BLaER1 (cell line): ENCODE results near the gene NXNL1.

ENCODE experiments used
- H3K27ac ChIP-seq: shearing (Covaris generic); formaldehyde crosslinking; 2 replicates; pipeline ENCODE4 v1.8.1; 2022
- H3K27me3 ChIP-seq: shearing (Covaris generic); formaldehyde crosslinking; 2 replicates; pipeline ENCODE4 v1.8.1; 2022
- H3K36me3 ChIP-seq: shearing (Covaris generic); formaldehyde crosslinking; 2 replicates; pipeline ENCODE4 v1.8.1; 2022
- H3K4me1 ChIP-seq: shearing (Covaris generic); formaldehyde crosslinking; 2 replicates; pipeline ENCODE4 v1.8.1; 2022
- H3K4me2 ChIP-seq: shearing (Covaris generic); formaldehyde crosslinking; 2 replicates; pipeline ENCODE4 v1.8.1; 2022
- H3K4me3 ChIP-seq: shearing (Covaris generic); formaldehyde crosslinking; 2 replicates; pipeline ENCODE4 v1.8.1; 2022
- H3K9ac ChIP-seq: shearing (Covaris generic); formaldehyde crosslinking; 2 replicates; pipeline ENCODE4 v1.8.1; 2022
- H3K9me3 ChIP-seq: shearing (Covaris generic); formaldehyde crosslinking; 2 replicates; pipeline ENCODE4 v1.8.1; 2022
- H4K20me1 ChIP-seq: shearing (Covaris generic); formaldehyde crosslinking; 2 replicates; pipeline ENCODE4 v1.8.1; 2022
- Cebpa-rat ChIP-seq: shearing (Covaris generic); IDR thresholded peaks from 2 replicates; pipeline ENCODE4 v1.8.1; 2022

NXNL1 gene

GRCh38 chr19:17467471-17468301 is 7.0 kb upstream of the NXNL1 start:
- peaks cover 5% of the 10 kb centered on the region; the same call in 1 of the 2 replicates for H4K20me1 ChIP-seq

GRCh38 chr19:17466487-17466850 is 5.7 kb upstream of the NXNL1 start:
- H3K27ac ChIP-seq = no peak overlapping the region
- H3K27me3 ChIP-seq = no peaks in the 10 kb centered on the region
- no peak overlapping the region for H3K9ac ChIP-seq
- no peaks in the 10 kb centered on the region for H3K9me3 ChIP-seq
- no peaks in the 10 kb centered on the region for H3K36me3 ChIP-seq
- TF ChIP-seq Cebpa-rat = no peak
- peaks cover 49% of the 10 kb centered on the region for H3K4me1 ChIP-seq
- H4K20me1 ChIP-seq = peaks cover 3% of the 10 kb centered on the region; the same call in 1 of the 2 replicates
- no peak overlapping the region for H3K4me3 ChIP-seq
- no peak overlapping the region for H3K4me2 ChIP-seq

More at GRCh38 chr19:17467471-17468301, 7.0 kb upstream of the NXNL1 start:
- no peak overlapping the region for H3K4me3 ChIP-seq
- no peaks in the 10 kb centered on the region for H3K9me3 ChIP-seq
- H3K27ac ChIP-seq = peak overlapping the region; percentile 30; the same call in 1 of the 2 replicates
- H3K9ac ChIP-seq = peak overlapping the region; percentile 60; the same call in 1 of the 2 replicates
- no peaks in the 10 kb centered on the region for H3K36me3 ChIP-seq
- TF ChIP-seq Cebpa-rat = no peak
- H3K27me3 ChIP-seq = no peaks in the 10 kb centered on the region
- H3K4me1 ChIP-seq = peaks cover 60% of the 10 kb centered on the region
- peak overlapping the region; percentile 94 for H3K4me2 ChIP-seq

- H3K9ac ChIP-seq = no peak overlapping the region
- H3K36me3 ChIP-seq = no peaks in the 10 kb centered on the region
- H3K4me2 ChIP-seq = no peak overlapping the region
- no peak for TF ChIP-seq Cebpa-rat
- H3K9me3 ChIP-seq = no peaks in the 10 kb centered on the region
- no peaks in the 10 kb centered on the region for H4K20me1 ChIP-seq
- peaks cover 17% of the 10 kb centered on the region for H3K4me1 ChIP-seq
- peaks cover 27% of the 10 kb centered on the region for H3K27me3 ChIP-seq
- no peak overlapping the region for H3K27ac ChIP-seq
- H3K4me3 ChIP-seq = no peak overlapping the region
Measured at GRCh38 chr19:17458970-17459369, 1.8 kb downstream of the NXNL1 start.

DNA sequence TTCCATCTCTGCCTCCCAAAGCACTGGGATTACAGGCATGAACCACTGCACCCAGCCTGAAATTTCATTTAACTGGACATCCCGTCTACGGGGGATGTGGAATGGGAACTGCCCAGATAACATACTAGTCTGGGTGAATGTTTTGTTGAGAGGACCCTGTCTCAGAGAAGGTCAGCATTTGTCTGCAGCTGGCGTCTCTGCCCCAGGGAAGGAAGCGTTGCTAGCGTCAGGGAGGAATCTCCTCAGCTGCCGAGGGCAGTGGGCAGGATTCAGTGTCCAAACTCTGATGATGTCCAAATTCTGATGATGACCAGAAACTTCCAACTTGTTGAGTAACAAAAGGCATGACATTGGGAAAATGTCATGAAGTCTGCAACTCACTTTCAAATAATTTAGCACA is 3.1 kb downstream of the NXNL1 start:
- no peak overlapping the region for H3K4me3 ChIP-seq
- H3K27me3 ChIP-seq = peaks cover 28% of the 10 kb centered on the region
- no peaks in the 10 kb centered on the region for H4K20me1 ChIP-seq
- TF ChIP-seq Cebpa-rat = no peak
- peaks cover 27% of the 10 kb centered on the region for H3K4me1 ChIP-seq
- H3K36me3 ChIP-seq = no peaks in the 10 kb centered on the region
- H3K4me2 ChIP-seq = no peak overlapping the region
- H3K27ac ChIP-seq = no peak overlapping the region
- H3K9me3 ChIP-seq = no peaks in the 10 kb centered on the region
- H3K9ac ChIP-seq = no peak overlapping the region

DNA sequence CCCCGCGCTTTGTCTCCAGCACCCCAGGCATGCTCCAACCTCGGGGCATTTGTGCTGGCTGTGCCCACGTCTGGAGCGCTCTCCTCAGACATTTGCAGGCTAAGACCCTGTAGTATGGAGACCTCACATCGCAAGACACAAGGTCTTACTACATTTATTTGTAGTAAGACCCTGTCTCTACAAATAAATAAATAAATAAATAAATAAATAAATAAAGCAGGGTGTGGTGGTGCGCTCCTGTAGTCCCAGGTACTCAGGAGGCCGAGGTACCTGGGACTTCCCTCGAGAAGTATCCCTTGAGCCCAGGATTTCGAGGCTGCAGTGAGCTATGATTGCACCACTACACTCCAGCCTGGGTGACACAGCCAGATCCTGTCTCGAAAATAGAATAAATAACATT is 4.6 kb downstream of the NXNL1 start:
- Histone ChIP-seq H3K4me1 (peaks cover 40% of the 10 kb centered on the region), H3K4me2 (no peak overlapping the region), H3K4me3 (no peak overlapping the region), H4K20me1 (no peaks in the 10 kb centered on the region), H3K36me3 (no peaks in the 10 kb centered on the region), H3K27me3 (peaks cover 28% of the 10 kb centered on the region), H3K9me3 (no peaks in the 10 kb centered on the region), H3K27ac (no peak overlapping the region), H3K9ac (no peak overlapping the region)
- TF ChIP-seq Cebpa-rat = no peak

- H4K20me1 ChIP-seq = no peaks in the 10 kb centered on the region
- H3K36me3 ChIP-seq = no peaks in the 10 kb centered on the region
- no peak for TF ChIP-seq Cebpa-rat
- no peak overlapping the region for H3K4me3 ChIP-seq
- H3K4me1 ChIP-seq = peaks cover 46% of the 10 kb centered on the region
- H3K27ac ChIP-seq = no peak overlapping the region
- peaks cover 28% of the 10 kb centered on the region for H3K27me3 ChIP-seq
- no peak overlapping the region for H3K9ac ChIP-seq
- no peaks in the 10 kb centered on the region for H3K9me3 ChIP-seq
- H3K4me2 ChIP-seq = no peak overlapping the region
Measured at GRCh38 chr19:17455308-17456123, 5.2 kb downstream of the NXNL1 start.

DNA sequence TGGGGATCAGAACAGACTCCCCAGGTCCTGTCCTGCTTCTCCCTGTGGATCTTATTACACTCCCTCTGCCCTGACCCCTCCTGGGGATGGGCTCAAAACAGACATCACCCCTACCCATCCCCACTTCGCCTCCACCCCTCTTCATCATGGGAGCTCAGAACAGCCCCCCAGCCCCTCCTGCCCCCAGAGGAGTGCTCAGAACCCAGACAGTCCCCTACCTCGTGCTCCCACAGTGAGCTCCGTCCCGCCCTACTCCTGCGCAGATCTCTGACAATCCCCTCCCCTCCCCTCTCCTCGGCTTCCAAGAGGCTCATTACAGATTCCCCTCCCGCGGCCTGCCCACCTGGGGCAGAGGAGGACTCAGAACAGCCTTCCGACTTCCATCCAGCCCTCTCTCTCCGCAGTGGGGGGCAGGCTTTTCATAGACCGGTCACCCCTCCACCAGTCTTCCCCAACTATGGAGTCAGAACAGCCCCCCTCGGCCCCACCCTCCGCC is 6.1 kb downstream of the NXNL1 start:
- H3K9me3 ChIP-seq = no peaks in the 10 kb centered on the region
- H3K27ac ChIP-seq = no peak overlapping the region
- H3K9ac ChIP-seq = no peak overlapping the region
- H3K36me3 ChIP-seq = no peaks in the 10 kb centered on the region
- peak overlapping the region; percentile 12 for H3K4me2 ChIP-seq
- peaks cover 28% of the 10 kb centered on the region for H3K27me3 ChIP-seq
- peaks cover 55% of the 10 kb centered on the region for H3K4me1 ChIP-seq
- no peak overlapping the region for H3K4me3 ChIP-seq
- no peaks in the 10 kb centered on the region for H4K20me1 ChIP-seq
- no peak for TF ChIP-seq Cebpa-rat

- no peak overlapping the region for H3K4me3 ChIP-seq
- no peaks in the 10 kb centered on the region for H3K36me3 ChIP-seq
- no peak overlapping the region; the same call in 1 of the 2 replicates for H3K4me2 ChIP-seq
- H3K27ac ChIP-seq = peak overlapping the region; percentile 72; the same call in 1 of the 2 replicates
- H3K4me1 ChIP-seq = peaks cover 70% of the 10 kb centered on the region
- no peak overlapping the region for H3K9ac ChIP-seq
- no peaks in the 10 kb centered on the region for H3K9me3 ChIP-seq
- no peaks in the 10 kb centered on the region for H4K20me1 ChIP-seq
- TF ChIP-seq Cebpa-rat = no peak
- H3K27me3 ChIP-seq = peaks cover 27% of the 10 kb centered on the region
Measured at GRCh38 chr19:17451820-17452219, 8.9 kb downstream of the NXNL1 start.

- H3K27ac ChIP-seq = peak overlapping the region; percentile 72
- TF ChIP-seq Cebpa-rat = no peak
- no peak overlapping the region; the same call in 1 of the 2 replicates for H3K9ac ChIP-seq
- H3K9me3 ChIP-seq = no peaks in the 10 kb centered on the region
- peaks cover 13% of the 10 kb centered on the region for H3K27me3 ChIP-seq
- peak overlapping the region; percentile 98 for H3K4me2 ChIP-seq
- peaks cover 77% of the 10 kb centered on the region for H3K4me1 ChIP-seq
- no peak overlapping the region for H3K4me3 ChIP-seq
- no peaks in the 10 kb centered on the region for H3K36me3 ChIP-seq
- no peaks in the 10 kb centered on the region for H4K20me1 ChIP-seq
Measured at GRCh38 chr19:17450264-17451075, 10.3 kb downstream of the NXNL1 start.
